LNCAP (cell line): ENCODE results near the gene PRPS1L1.

Source experiments
- CTCF ChIP-seq: fragments of 450-650 bp; IDR thresholded peaks from 2 replicates; pipeline ENCODE4 v1.5.1; 2017; ENCODE audit warnings: mild to moderate bottlenecking

Gene PRPS1L1

GRCh38 chr7:18027628-18028027 lies at the start of gene PRPS1L1:
Gene PRPS1L1, minus strand, starts transcription at chr7:18027846.
- TF ChIP-seq CTCF, result no peak

- no peak for TF ChIP-seq CTCF
These were observed 48.8 kb upstream of the PRPS1L1 start for GRCh38 chr7:18076461-18076860.

GRCh38 chr7:18068745-18069144 lies 41.1 kb upstream of the PRPS1L1 start:
- TF ChIP-seq CTCF, result no peak

GRCh38 chr7:18064242-18064838 lies 36.7 kb upstream of the PRPS1L1 start:
- peak; percentile 72 for TF ChIP-seq CTCF

- TF ChIP-seq CTCF, result no peak
These were observed 35.7 kb upstream of the PRPS1L1 start for GRCh38 chr7:18063149-18063901.

GRCh38 chr7:18059171-18059570 lies 31.5 kb upstream of the PRPS1L1 start:
- no peak for TF ChIP-seq CTCF

GRCh38 chr7:18053941-18054340 lies 26.3 kb upstream of the PRPS1L1 start:
- TF ChIP-seq CTCF, result no peak
